ENCODE data around the gene PTF1A. TPM values are rescaled to one million over a fixed set of nuclear protein-coding genes. Genes with fewer than 3 reads are reported as not detected.

Gene PTF1A
- polyA plus RNA-seq, 2 of the 4 experiments (the other 2 are of a cell fraction) = not detected

DNA sequence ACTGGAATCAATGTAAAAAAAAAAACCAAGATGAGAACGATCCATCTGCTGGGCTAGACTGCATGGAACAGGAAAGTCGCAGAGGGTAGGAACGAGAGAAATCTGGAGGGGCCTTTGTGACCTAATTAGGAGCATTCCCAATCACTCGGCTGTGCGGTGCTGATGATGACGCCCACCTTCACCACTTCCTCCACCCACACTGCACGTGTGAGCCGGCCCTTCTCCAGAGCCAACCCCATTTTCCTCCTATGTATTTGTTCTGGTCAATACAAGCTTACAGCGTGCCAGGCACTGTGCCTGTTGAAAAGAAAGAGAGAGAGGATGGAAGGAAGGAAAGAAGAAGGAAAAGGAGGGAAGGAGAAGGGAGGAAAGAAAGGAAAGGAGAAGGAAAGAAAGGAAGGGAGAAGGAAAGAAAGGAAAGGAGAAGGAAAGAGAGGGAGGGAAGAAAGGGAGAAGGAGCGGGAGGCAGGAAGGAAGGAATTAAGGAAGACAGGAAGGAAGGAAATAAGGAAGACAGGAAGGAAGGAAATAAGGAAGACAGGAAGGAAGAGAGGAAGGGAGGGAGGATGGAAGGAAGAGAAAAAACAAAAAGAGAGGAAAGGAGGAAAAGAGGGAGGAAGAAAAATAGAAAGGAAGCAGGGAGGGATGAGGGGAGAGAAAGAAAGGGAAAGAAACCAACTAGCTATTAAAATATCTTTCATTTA, 35.5 kb upstream of the PTF1A start:
- DNase-seq (ENCODE audit: low read depth in 1 of 2, low spot score in 1 of 2) (no peak), ATAC-seq (no peak), FAIRE-seq (no peak)
- ChIA-PET POLR2A (no interaction called here), CTCF (interaction anchor here (0.5 to 6.7 kb wide), 7 partner anchors 10 to 704 kb away, joined by 3 to 78 read pairs (median 25); no protein-coding TSS in a partner anchor)
- Histone ChIP-seq H3K4me1 (peaks cover 3% of the 10 kb centered on the region; the same call in 1 of the 3 replicates), H3K4me2 (no peak overlapping the region), H3K4me3 (no peak overlapping the region), H3K27ac (no peak overlapping the region), H3K9me3 (no peaks in the 10 kb centered on the region)
- TF ChIP-seq NFE2L2 (conservative IDR thresholded peaks at IDR 0.05; ENCODE audit: low read length) = no peak
- no peak for TF ChIP-seq HES2 (IDR thresholded peaks at IDR 0.05)
- no peak for TF ChIP-seq EHF (CRISPR knock-in tag; IDR thresholded peaks at IDR 0.05)
- TF ChIP-seq, protein P1, sequence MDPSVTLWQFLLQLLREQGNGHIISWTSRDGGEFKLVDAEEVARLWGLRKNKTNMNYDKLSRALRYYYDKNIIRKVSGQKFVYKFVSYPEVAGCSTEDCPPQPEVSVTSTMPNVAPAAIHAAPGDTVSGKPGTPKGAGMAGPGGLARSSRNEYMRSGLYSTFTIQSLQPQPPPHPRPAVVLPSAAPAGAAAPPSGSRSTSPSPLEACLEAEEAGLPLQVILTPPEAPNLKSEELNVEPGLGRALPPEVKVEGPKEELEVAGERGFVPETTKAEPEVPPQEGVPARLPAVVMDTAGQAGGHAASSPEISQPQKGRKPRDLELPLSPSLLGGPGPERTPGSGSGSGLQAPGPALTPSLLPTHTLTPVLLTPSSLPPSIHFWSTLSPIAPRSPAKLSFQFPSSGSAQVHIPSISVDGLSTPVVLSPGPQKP (IDR thresholded peaks at IDR 0.05; ENCODE audit: low read depth, low read length) = no peak
- no peak for TF ChIP-seq MAZ (IDR thresholded peaks at IDR 0.05; ENCODE audit: borderline replicate concordance, low read depth, low read length)
- TF ChIP-seq ZNF302 (CRISPR knock-in tag; IDR thresholded peaks at IDR 0.05) = no peak
- no peak for TF ChIP-seq HOXA7 (CRISPR knock-in tag; IDR thresholded peaks at IDR 0.05)
- TF ChIP-seq REST (IDR thresholded peaks at IDR 0.05) = no peak
- TF ChIP-seq CHD2 (IDR thresholded peaks at IDR 0.05; ENCODE audit: low read length, partially characterized antibody) = no peak
- no peak for TF ChIP-seq ZSCAN20 (CRISPR knock-in tag; IDR thresholded peaks at IDR 0.05)
- no peak for TF ChIP-seq HDAC2 (IDR thresholded peaks at IDR 0.05)
- TF ChIP-seq, protein P2, sequence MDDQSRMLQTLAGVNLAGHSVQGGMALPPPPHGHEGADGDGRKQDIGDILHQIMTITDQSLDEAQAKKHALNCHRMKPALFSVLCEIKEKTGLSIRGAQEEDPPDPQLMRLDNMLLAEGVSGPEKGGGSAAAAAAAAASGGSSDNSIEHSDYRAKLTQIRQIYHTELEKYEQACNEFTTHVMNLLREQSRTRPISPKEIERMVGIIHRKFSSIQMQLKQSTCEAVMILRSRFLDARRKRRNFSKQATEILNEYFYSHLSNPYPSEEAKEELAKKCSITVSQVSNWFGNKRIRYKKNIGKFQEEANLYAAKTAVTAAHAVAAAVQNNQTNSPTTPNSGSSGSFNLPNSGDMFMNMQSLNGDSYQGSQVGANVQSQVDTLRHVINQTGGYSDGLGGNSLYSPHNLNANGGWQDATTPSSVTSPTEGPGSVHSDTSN (IDR thresholded peaks at IDR 0.05) = no peak
- TF ChIP-seq JUN (IDR thresholded peaks at IDR 0.05) = no peak
- no peak for TF ChIP-seq RNF2 (IDR thresholded peaks at IDR 0.05; ENCODE audit: borderline replicate concordance, low read depth)
- no peak for TF ChIP-seq RFX5 (IDR thresholded peaks at IDR 0.05)
- no peak for TF ChIP-seq NPAS2 (CRISPR knock-in tag; IDR thresholded peaks at IDR 0.05; ENCODE audit: borderline replicate concordance)
- 15% methylated on average over 10 of the region's 10 CpGs for WGBS (ENCODE audit: missing lambda C conversion rate)

DNA sequence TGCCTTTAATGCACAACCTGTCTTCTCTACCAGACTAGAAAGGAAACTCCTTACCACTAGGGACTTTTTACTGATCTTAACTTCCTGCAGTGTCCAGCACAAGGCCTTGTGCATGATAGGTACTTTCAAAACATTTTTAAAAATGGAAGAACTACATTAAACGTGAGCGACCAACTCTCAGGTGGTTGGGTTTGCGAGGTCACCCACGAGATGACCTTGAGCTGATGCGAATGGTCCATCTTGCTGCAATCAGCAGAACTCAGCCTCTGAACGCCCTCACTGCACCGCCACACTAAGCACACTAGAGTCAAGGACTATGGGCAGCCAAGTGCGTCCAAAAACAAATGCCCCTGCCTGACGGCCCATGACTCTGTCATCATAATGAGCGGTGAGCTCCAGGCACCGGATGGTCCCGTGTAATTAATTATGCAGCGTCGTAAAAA, 34.9 kb upstream of the PTF1A start:
- no peak; a peak in 1 of 6 replicates for ATAC-seq
- FAIRE-seq = no peak
- 41% methylated on average over 12 of the region's 14 CpGs for WGBS (ENCODE audit: missing lambda C conversion rate)
- peaks cover 3% of the 10 kb centered on the region; the same call in 1 of the 3 replicates for H3K4me1 ChIP-seq
- TF ChIP-seq KDM5A (IDR thresholded peaks at IDR 0.05) (no peak), SMC3 (IDR thresholded peaks at IDR 0.05) (no peak), HDAC2 (IDR thresholded peaks at IDR 0.05) (no peak), NFE2L2 (conservative IDR thresholded peaks at IDR 0.05; ENCODE audit: low read length) (no peak), FOSB (CRISPR knock-in tag; IDR thresholded peaks at IDR 0.05) (no peak), CHD4 (IDR thresholded peaks at IDR 0.05; ENCODE audit: borderline replicate concordance) (no peak), KDM1A (IDR thresholded peaks at IDR 0.05; ENCODE audit: low read depth) (no peak)
- TF ChIP-seq, protein P3, sequence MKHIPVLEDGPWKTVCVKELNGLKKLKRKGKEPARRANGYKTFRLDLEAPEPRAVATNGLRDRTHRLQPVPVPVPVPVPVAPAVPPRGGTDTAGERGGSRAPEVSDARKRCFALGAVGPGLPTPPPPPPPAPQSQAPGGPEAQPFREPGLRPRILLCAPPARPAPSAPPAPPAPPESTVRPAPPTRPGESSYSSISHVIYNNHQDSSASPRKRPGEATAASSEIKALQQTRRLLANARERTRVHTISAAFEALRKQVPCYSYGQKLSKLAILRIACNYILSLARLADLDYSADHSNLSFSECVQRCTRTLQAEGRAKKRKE (CRISPR knock-in tag; IDR thresholded peaks at IDR 0.05; ENCODE audit: low read depth) = no peak
- TF ChIP-seq, protein P4, sequence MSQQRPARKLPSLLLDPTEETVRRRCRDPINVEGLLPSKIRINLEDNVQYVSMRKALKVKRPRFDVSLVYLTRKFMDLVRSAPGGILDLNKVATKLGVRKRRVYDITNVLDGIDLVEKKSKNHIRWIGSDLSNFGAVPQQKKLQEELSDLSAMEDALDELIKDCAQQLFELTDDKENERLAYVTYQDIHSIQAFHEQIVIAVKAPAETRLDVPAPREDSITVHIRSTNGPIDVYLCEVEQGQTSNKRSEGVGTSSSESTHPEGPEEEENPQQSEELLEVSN (IDR thresholded peaks at IDR 0.05; ENCODE audit: borderline replicate concordance, low read depth) = no peak
- TF ChIP-seq, protein P2 (IDR thresholded peaks at IDR 0.05) = no peak
- H3K4me2 ChIP-seq = no peak overlapping the region
- ChIA-PET POLR2A (no interaction called here), CTCF (interaction anchor here (0.7 to 6.7 kb wide), 24 partner anchors 7 to 1402 kb away, joined by 3 to 78 read pairs (median 6); no protein-coding TSS in a partner anchor)
- H3K27ac ChIP-seq = no peak overlapping the region
- H3K9me3 ChIP-seq = no peaks in the 10 kb centered on the region
- no peak overlapping the region for H3K4me3 ChIP-seq
- no peak for DNase-seq (ENCODE audit: low read depth in 1 of 2, low spot score in 1 of 2)

Measured in A549 (cell line).